GM18511 (cell line): ENCODE measurements around the gene BCKDHB.

Experiments used
- ATAC-seq: cut with Tn5 transposase; IDR thresholded peaks from one replicate; pipeline ENCODE4 v1.9.1; 2021; ENCODE audit warnings: mild to moderate bottlenecking, moderate library complexity; ENCODE audit not compliant: unreplicated experiment

The BCKDHB gene

DNA sequence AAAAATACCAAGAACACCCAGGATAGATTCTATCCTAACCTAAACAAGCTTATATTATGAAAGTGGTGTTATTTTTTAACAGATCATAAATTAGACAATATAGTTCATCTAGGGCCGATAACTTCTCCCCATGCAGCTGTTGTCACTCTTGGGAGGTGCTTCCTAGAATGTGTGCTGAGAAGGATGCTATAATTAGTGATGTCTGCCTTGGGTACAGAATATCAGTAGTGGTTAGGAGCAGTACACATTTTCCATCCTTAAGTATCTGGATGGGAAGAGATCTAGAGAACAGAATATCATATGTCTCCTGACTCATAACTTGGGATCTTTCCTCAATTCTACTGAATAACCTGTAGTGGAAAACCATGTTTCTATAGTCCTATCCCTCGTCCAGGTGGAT, 214.5 kb downstream of the BCKDHB start:
- ATAC-seq = no peak

DNA sequence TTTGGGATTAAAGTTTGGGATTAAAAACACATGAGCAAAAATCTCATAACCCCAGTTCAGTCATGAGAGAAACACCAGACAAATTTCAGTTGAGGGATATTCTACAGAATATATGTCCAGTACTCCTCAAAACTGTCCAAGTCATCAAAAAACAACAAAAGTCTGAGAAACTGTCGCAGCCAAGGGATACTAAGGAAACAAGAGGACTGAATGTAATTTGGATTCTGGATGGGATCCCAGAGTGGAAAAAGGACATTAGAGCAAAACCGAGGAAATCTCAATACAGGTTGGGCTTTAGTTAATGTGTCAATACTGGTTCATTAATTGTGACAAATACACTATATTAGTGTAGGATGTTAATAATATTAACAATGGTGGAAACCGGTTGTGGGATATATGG, 219.3 kb downstream of the BCKDHB start:
- no peak for ATAC-seq

DNA sequence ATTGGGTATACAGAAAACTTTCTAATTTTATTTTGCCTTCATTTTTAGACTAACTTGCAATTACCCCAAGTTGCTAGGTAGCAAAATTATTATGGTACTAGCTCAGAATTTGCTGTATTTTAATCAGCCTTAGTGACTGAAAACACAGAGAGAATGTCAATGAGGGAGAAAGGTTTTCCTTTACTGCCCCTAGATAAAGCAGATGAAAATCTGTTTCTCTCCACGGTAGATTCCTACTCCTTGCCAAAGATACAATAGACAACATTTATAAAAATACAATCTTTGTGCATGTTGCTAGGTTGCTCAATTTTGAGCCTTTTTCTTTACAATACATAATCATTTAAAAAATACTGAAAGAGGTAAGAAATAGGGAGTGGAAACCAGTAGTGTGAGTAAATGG, 222.2 kb downstream of the BCKDHB start:
- no peak for ATAC-seq

DNA sequence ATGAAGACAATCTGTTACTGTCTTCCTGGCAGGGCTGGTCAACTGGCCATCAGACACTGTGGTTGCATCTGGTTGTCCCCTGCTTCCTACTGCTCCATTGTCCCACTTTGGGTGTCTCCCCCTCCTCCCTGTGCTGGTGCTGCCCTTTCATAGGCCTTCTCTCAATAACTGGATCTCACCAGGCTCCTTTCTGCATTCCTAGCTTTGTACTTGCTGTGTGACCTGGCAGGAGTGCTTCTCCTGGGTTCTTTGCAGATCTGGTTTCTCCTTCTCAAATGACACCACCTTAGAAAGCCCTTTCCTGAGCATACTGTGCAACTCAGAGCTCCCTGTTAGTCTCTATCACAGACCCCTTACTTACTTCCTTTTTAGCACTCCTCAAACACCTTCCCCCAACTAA, 223.0 kb downstream of the BCKDHB start:
- ATAC-seq = no peak

DNA sequence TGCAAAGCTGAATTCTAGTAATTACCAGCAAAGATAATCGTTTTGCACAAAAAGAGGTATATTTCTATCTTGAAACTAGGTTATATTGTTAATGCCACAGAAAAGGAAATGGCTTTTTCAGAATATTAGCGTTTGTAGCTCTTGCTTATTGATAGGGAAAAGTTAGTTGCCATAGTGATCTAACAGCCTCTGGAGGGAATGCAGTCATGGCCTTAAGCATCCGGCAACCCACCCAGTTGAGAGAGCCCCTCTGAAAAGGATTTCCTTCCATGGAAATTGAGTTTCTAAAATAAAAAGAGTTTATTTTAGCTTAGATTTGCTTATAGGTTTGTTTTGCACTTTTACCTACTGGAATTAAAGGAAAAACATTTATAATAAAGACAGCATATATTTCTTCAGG, 224.5 kb downstream of the BCKDHB start:
- no peak for ATAC-seq

DNA sequence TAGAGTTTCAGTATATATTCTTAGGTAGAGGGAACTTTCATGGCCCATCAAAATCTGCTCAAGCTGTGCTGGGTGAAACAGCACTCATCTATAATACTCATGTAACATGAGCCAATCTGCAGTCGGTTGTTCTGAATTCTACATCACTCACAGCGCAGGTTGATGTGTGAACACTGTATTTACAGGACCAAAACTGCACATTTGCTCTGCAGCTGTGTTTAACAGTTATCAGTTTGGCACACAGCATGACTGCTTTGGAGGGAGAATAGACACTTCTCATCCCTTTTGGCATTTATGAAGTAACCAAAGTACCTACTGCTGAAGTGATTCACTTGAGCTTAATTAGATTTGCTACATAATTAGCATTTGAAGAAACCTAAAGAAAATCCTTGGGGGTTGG, 225.1 kb downstream of the BCKDHB start:
- no peak for ATAC-seq

DNA sequence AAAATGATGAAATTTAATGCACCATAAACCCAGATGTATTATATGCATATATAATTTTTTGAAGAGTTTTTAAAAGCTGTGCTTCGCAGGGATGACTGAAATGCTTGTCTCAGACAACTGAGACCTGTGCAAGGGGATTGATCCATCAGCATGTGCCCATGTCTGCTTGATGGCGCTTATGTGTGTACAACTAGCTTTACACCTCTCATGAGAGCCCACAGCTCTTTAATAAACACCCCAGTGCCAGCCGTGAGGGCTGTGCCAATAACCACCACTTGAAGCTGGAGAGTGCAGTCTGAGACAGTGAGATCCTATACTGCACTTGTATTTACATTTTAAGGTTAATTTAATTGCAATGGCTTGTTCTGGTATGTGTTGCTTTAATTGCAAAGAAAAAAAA, 225.5 kb downstream of the BCKDHB start:
- no peak for ATAC-seq

DNA sequence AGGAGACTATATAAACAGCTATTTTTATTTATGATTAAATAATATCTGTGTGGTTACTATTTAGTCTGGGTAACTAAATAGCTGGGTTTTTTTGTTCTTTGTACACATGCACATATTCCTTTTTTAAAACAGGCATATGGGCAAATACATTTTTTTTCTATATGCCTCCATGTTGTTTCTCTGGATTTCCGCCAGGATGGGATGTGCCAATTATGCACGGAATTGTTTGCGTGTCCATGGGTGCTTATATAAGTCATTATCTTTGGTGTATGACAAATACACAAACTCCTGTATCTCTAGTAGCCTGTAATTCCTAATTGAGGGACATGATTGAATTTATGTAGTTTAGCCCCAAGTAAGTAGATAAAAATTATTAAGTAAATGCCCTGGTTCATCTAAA, 226.9 kb downstream of the BCKDHB start:
- no peak for ATAC-seq

DNA sequence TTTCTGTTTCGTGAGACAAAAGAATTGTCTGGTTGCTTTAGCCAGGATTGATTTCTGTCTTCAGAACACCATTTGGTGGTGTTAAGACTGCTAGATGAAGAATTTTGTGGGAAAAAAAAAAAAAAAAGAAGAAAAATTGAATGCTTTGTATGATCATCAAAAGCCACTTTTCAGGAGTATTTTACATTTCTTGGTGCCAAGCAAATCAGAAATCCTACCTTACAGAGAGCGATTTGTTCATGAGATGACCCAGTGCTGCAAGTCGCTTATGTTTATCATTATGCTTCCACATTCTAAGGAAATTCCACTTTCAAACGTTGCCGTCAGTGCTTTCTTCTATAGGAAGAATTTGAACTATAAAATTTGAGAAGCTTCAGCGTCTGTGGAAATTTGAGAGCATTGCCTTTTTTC, 228.7 kb downstream of the BCKDHB start:
- no peak for ATAC-seq

DNA sequence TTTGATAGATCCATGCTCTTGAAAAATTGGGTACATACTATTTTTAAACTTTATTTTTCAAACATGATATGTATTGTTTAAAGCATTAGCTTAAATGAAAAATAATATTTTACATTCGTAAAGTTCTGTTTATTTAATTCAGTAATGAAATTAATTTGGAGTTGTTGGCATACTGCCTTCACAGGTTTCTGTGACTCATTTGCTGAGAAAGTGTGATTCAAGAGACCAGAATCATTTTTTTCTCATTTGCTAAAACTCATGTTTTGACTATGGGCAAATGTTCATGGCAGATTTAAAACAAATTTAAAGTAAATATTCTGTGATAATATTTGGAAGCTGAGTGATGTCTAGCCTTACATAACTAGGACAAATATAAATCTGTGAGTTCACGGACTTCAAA, 230.4 kb downstream of the BCKDHB start:
- ATAC-seq = no peak

DNA sequence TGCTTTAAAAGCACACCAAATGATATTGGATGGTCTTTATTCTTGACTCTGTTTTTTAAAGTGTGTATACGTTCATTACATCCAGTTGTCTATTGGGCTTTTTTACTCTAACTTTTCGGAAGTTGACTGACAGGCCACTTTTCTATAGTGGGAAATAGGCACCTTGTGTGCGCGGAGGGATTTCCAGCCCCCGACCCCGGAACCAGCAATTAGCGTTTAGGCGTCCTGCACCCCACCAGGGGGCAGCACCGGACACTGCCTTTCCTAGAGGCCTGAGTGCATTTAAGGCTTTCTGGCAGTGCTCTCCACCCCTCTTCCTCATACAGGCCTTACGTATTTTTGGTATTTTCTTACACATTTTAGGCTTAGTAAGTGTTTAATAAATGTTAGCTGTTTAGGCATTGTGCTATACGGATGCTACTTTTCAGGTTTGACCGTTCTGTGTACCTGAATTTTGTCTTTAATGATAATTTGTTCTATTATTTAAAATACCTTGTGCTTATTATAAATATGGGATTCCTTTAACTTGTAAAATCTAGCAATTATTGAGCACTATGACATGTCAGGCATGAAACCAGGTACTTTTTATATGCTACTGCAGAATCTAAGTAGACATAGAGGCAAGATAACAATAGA, 231.8 kb downstream of the BCKDHB start:
- ATAC-seq = peak; percentile 89

DNA sequence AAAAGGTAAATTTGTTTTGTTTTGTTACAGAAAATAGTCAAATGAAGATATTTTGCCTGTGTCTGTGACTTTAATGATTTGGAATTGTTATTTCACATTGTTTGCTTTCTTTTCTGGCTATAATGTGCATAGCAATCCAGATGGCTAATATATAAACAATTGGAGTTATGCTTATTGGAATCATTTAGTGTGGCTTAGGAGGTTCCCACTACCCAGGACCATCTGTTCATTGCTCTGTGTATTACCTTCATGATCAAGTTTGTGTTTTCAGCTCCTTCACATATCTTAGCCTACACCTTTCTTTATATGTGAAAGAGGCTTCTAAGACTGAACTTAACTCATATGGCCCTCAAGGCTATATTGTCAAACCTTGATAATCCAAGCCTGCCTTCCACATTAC, 232.9 kb downstream of the BCKDHB start:
- ATAC-seq = no peak

DNA sequence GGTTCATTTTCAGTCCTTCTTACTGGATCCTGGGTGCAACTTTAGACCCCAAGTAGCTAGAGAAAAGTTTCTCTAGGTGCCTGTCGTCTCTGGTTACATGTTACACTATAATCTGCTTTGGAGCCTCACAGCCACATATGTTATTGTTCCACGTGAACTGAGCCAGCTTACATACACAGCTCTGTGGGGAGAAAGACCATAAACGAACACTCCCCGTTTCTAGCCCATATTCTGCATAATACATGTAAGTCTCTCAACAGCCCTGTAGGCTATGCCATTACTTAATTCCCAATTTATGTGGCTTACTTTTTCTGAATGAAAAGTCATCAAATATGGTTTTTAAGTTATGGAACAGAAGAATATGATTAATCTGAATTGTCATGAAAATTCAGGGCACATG, 233.8 kb downstream of the BCKDHB start:
- no peak for ATAC-seq

DNA sequence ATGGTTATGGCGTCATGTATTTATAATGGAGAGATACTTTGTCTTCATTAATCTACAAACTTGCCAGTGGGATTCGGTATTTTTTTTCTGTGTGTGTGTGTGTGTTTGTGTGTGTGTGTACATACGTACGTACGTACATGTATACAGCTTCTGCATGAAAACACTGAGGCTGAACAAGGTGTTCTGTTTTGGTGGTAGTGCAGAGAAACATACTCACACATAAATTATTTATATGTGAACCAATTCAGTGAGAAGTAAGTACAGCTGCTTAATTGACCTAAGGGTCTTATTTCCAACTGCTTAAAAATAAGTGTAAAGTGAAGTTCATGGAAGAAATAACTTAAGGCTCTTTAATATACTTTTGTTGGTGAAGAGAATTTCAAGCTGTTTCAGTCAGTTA, 234.2 kb downstream of the BCKDHB start:
- no peak for ATAC-seq

DNA sequence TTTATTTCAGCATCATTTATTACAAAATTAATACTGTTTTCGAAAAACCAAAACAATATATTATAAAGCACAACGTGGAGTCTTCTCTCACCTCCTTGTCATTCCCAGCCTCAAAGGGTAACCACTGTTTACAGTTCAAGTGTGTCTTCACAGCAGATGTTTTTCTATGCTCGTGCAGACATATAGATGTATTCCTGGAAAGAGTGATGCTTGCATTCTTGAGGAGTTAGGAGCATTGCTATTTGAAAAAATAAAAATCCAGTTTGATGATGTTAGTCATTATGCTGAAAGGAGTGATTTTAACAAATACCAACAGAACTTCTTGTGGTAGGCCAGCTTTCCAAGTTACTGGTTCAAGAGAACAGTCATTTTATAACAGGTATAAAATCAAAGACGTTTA, 234.9 kb downstream of the BCKDHB start:
- no peak for ATAC-seq

DNA sequence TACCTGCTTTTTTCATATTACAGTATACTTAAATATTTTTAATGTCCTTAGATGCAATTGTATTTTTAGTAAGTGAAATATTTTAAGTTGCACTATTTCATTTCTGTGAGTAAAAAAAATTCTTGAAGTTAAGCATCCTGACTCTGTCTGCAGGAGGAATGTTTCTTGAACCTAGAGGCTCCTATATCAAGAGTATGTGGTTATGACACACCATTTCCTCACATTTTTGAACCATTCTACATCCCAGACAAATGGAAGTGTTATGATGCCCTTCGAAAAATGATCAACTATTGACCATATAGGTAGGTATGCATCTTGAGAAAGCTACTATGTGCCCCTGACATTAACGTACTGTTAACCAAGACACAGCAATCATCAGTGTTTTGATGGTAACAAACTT, 237.0 kb downstream of the BCKDHB start:
- ATAC-seq = no peak

DNA sequence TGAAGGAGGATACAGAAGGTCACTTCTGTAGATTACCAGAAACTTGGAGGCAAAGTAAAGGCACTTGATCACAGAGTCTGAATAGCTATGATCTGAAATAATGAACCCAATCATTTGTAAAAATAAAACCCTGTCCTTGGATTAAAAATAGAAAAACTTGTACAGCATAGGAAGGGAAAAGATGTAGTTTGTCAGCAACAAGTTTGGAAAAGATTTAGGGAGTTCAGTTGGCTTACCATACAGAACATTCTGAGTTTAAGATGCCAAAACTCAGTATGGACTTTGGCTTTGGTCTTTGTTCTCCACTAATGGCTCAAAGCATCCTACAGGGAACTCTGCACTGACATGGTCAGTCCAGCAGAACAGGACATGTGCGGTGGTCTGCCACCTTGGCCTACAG, 240.6 kb downstream of the BCKDHB start:
- ATAC-seq = no peak

DNA sequence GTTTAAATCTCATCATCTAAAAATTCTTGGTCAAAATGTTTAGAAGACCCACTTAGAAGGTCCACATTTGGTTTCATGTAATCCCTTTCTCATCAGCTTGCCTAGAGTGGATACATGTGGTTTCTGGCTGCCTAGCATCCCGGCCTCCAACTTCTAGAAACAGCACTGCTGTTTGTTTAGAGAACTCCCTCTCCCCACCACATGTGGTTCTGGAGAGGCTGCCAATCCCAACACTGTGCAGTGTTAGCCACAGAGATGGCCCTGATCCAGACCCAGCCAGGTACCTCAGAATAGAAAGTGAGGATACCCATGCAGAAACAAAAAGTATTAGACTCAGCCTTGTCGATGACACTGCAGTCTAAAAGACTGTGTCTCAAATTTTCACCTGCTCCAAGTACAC, 241.8 kb downstream of the BCKDHB start:
- ATAC-seq = no peak

DNA sequence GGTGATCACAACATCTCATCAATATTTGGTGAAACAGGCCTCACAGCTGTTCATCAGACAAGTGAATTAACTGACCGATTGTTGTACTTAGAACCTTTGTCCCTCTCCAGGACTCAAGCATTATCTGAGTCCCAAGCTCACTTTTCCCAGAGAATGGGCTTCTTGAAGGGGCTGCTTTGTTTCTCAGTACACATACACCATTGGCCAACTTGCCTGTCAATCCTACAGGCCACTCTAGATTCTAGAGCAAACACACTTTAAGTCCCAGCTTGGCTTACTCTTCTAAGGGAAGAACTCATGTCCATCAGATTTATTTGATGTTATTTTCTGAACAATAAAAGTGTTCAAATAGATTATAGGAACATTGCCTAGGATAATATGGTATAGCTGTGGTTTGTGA, 249.5 kb downstream of the BCKDHB start:
- no peak for ATAC-seq

DNA sequence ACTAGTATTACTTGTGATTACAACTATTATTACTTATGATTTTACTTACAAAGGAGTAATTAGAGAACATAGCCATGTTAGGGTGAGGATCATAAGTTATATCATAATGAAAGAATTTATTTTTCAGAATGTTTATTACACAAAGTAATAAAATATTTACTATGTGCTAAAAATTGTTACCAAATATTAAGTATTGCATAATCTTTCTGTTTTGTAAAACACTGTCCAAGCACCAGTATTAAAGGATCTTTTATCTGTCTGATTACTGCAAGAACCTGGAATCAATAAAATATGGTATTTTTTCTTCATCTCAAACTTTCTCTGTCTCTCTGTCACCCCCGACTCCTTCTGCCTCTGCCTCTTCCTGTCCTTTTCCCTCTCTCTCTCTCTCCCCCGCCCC, 250.1 kb downstream of the BCKDHB start:
- no peak for ATAC-seq

DNA sequence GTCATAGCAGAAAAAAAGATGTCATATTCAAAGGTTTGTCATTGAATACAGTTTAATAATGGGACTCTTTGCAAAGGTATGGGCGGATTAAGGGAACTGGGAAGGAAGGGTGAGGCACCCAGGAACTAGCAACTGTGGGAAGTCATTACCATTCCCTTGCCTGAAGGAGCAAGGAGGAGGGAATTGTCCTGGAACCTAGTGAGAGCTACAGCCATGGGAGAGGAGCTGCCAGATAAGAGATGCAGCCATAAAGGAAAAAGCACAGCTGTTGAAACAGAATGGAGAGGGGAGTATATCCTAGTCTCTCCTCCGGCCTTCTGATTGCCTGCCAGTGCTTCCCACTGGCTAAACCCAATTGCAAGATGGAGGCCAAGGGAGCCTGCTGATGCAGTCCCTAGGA, 250.6 kb downstream of the BCKDHB start:
- no peak for ATAC-seq

DNA sequence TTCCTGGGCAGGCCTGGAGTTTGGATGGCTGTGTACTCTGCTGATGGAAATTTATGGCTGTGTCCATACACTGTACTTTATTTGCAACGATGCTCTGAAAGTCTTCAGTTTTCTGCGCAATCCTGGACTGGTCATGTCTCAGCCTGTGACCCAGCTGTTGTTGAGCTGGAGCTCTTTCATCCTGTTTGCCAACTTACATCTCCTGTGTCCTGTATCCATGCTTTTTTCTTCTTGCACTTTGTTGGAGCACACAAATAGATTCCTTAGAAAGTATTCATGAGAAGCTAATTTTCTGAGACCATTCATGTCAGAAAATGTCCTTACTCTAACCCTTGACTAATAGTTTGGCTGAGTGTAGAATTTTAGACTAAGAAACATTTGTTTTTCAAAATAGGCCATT, 251.2 kb downstream of the BCKDHB start:
- ATAC-seq = no peak

DNA sequence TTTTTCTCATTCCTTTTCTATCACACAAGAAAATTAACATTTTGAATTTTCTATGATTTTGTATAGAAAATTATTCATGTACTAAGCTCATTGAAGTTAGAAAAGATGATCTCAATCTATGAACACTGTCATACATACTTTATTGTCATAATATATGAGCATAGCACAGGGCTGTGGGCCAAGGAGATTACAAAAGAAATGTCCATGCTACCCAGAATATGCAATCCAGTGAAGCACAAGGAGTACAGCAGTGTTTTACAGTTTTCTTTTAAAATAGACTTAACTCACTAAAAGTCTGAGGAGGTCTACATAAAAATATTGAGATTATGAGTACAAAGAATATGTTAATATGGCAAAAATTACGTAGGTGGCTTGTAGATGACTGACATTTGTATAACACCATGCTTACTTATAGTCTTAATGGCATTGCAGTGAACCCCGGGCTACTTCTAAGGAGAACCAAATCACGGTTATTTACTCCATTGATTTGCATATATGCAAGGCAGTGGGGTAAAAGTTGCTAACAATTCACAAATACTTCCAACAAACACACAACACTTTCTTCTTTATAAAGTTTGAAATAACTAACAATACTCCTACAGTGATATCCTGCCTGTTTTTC, 257.1 kb downstream of the BCKDHB start:
- ATAC-seq = no peak
